ENCODE measurements around the gene CLCN5. TPM values are rescaled to one million over a fixed set of nuclear protein-coding genes. Genes with fewer than 3 reads are reported as not detected.

Gene CLCN5
- total RNA-seq, 1 donor from 2014 or later, result 8.7 TPM

GRCh38 chrX:49878128-49878833, 44.1 kb upstream of the CLCN5 start:
- H3K36me3 Mint-ChIP-seq, result peaks cover 11% of the 10 kb centered on the region
- peaks cover 17% of the 10 kb centered on the region for H3K4me1 Mint-ChIP-seq
- H3K9me3 Mint-ChIP-seq, result peaks cover 11% of the 10 kb centered on the region
- Histone ChIP-seq H3K9ac (no peak overlapping the region), H4K20me1 (ENCODE audit: low read depth) (no peaks in the 10 kb centered on the region), H3F3A (ENCODE audit: low read depth) (peaks cover 6% of the 10 kb centered on the region), H3K79me2 (ENCODE audit: low read depth) (peaks cover 9% of the 10 kb centered on the region), H3K4me2 (peak overlapping the region; percentile 77), H3K27me3 (no peaks in the 10 kb centered on the region), H3K4me1 (no peaks in the 10 kb centered on the region), H3K36me3 (no peaks in the 10 kb centered on the region), H2AFZ (replicated peaks) (peak overlapping the region; percentile 61), H3K27ac (no peak overlapping the region), H3K4me3 (peak overlapping the region; percentile 60), H3K9me3 (ENCODE audit: low read depth) (no peaks in the 10 kb centered on the region)
- peaks cover 2% of the 10 kb centered on the region for H3K27me3 Mint-ChIP-seq (ENCODE audit: insufficient read depth, low read depth)
- H3K27ac Mint-ChIP-seq, result no peak overlapping the region
- TF ChIP-seq, protein P1, sequence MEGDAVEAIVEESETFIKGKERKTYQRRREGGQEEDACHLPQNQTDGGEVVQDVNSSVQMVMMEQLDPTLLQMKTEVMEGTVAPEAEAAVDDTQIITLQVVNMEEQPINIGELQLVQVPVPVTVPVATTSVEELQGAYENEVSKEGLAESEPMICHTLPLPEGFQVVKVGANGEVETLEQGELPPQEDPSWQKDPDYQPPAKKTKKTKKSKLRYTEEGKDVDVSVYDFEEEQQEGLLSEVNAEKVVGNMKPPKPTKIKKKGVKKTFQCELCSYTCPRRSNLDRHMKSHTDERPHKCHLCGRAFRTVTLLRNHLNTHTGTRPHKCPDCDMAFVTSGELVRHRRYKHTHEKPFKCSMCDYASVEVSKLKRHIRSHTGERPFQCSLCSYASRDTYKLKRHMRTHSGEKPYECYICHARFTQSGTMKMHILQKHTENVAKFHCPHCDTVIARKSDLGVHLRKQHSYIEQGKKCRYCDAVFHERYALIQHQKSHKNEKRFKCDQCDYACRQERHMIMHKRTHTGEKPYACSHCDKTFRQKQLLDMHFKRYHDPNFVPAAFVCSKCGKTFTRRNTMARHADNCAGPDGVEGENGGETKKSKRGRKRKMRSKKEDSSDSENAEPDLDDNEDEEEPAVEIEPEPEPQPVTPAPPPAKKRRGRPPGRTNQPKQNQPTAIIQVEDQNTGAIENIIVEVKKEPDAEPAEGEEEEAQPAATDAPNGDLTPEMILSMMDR (IDR thresholded peaks at IDR 0.05), result no peak
- TF ChIP-seq EZH2 (IDR thresholded peaks at IDR 0.05), result no peak
- TF ChIP-seq EZH2phosphoT487 (IDR thresholded peaks at IDR 0.05), result no peak
- peak; percentile 32 for DNase-seq (ENCODE audit: low spot score)
- H3K4me3 Mint-ChIP-seq, result peak overlapping the region; percentile 86

DNA sequence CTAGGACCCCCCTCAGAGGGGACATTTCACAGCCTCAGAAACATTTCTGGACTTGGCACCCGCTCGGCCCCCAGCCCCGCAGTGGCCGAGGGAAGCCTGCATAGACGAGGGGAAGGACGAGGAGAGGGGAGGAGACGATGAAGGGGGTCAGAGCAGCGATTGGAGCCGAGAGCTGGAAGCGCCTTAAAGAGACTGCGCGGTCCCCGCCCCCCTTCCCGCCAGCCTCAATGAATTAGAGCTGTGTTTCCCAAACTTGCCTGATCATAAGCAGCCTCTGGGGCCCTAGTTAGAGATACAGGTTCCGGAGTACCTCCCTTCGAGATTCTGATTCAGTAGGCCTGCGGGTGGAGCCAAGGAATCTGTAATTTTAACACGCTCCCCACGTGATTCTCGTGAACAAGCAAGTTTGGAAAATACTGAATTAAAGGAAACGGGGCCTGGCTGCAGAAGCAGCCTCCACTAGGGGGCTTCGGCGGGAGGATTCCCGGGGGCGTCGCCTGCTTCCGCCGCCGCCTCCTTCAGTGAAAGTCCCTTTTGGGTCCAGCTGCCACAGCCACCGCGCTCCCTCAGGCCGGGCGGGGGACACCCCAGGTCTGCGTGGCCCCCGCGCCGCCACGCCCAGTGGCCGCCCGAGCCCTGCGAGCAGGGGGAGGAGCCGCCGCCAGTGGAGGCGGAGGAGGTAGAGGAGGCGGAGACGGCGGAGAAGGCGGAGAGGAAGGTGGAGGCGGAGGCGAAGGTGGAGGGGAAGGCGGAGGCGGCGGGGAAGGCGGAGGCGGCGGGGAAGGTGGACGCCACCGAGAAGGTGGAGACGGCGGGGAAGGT, 43.4 kb upstream of the CLCN5 start, which contains the start of gene USP27X:
USP27X (plus strand) TSS at position 651 of the 822 bp plus-strand sequence. CDS start 824 bp downstream, outside the sequence.
- peak within 1 kb of the TSS; percentile 66 for H3K27ac Mint-ChIP-seq
- Histone ChIP-seq H4K20me1 (ENCODE audit: low read depth) (no peaks in the 10 kb centered on the region), H3K4me2 (peak within 1 kb of the TSS; percentile 77), H3K27ac (no peak within 1 kb of the TSS), H3K4me1 (no peaks in the 10 kb centered on the region), H3K36me3 (no peaks in the 10 kb centered on the region), H3F3A (ENCODE audit: low read depth) (peaks cover 6% of the 10 kb centered on the region), H3K27me3 (no peaks in the 10 kb centered on the region), H3K9me3 (ENCODE audit: low read depth) (no peaks in the 10 kb centered on the region), H3K9ac (no peak within 1 kb of the TSS), H2AFZ (replicated peaks) (peak within 1 kb of the TSS; percentile 61), H3K79me2 (ENCODE audit: low read depth) (peaks cover 9% of the 10 kb centered on the region), H3K4me3 (peak within 1 kb of the TSS; percentile 60)
- peak within 1 kb of the TSS; percentile 86 for H3K4me3 Mint-ChIP-seq
- H3K36me3 Mint-ChIP-seq, result peaks cover 11% of the 10 kb centered on the region
- peaks cover 2% of the 10 kb centered on the region for H3K27me3 Mint-ChIP-seq (ENCODE audit: insufficient read depth, low read depth)
- H3K9me3 Mint-ChIP-seq, result peaks cover 11% of the 10 kb centered on the region
- peak; percentile 91 for DNase-seq (ENCODE audit: low spot score)
- peaks cover 19% of the 10 kb centered on the region for H3K4me1 Mint-ChIP-seq
- TF ChIP-seq, protein P1 (IDR thresholded peaks at IDR 0.05), result peak; percentile 69
- no peak for TF ChIP-seq EZH2 (IDR thresholded peaks at IDR 0.05)

- Histone ChIP-seq H3K4me3 (peak overlapping the region; percentile 60), H3K36me3 (no peaks in the 10 kb centered on the region), H3F3A (ENCODE audit: low read depth) (peaks cover 6% of the 10 kb centered on the region), H3K27me3 (no peaks in the 10 kb centered on the region), H2AFZ (replicated peaks) (no peak overlapping the region), H3K4me1 (no peaks in the 10 kb centered on the region), H4K20me1 (ENCODE audit: low read depth) (no peaks in the 10 kb centered on the region), H3K9me3 (ENCODE audit: low read depth) (no peaks in the 10 kb centered on the region), H3K9ac (no peak overlapping the region), H3K4me2 (peak overlapping the region; percentile 77), H3K27ac (no peak overlapping the region), H3K79me2 (ENCODE audit: low read depth) (peaks cover 9% of the 10 kb centered on the region)
- H3K27ac Mint-ChIP-seq, result peak overlapping the region; percentile 66
- peaks cover 24% of the 10 kb centered on the region for H3K4me1 Mint-ChIP-seq
- H3K9me3 Mint-ChIP-seq, result peaks cover 11% of the 10 kb centered on the region
- H3K27me3 Mint-ChIP-seq (ENCODE audit: insufficient read depth, low read depth), result peaks cover 2% of the 10 kb centered on the region
- H3K36me3 Mint-ChIP-seq, result peaks cover 15% of the 10 kb centered on the region
- no peak for DNase-seq (ENCODE audit: low spot score)
- TF ChIP-seq, protein P1 (IDR thresholded peaks at IDR 0.05), result no peak
- no peak for TF ChIP-seq EZH2 (IDR thresholded peaks at IDR 0.05)
- H3K4me3 Mint-ChIP-seq, result peak overlapping the region; percentile 86
Measured at GRCh38 chrX:49879656-49880277, 42.6 kb upstream of the CLCN5 start.
